Measurements from ENCODE around the gene NFAM1. TPM values are rescaled to one million over a fixed set of nuclear protein-coding genes. Genes with fewer than 3 reads are reported as not detected.

NFAM1 gene
- total and polyA plus RNA-seq, 9 donors = 0.36 to 3.5 (median 0.91) TPM

DNA sequence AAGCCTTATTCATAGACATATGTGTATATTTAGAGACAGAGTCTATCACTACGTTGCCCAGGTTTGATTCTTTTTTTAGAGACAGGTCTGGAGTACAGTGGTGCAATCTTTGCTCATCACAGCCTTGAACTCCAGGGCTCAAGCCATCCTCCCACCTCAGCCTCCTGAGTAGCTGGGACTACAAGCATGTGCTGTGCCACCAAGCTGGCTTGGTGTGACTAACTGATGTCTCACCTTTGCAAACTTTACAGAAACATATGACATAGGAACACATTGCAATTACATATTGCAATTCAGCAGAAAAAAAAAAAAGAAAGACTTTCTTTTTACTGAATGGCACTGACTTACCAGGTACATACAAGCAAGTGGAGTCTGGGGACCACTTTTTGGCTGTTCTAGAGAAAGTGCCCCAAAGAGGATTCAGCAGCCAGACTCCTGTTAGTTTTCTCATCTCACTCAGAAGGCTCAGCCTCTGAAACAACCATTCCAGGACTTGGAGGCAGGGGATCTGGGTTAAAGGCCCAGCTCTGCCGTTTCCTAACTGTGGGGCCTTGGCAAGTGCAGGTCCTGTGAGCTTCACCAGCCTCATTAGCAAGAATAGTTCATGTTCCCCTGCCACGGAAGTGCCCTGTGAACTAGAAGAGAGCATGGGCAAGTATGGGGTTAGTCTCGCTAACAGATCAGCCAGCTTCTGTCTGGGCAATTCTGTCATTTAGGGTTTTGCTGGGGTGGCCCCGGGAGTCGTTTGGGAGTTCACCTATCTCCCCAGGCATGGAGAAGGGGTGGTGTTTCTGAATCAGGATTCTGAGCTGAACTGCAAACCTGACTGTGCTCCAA lies 11.3 kb upstream of the NFAM1 start:
- WGBS, 3 donors = 24 to 39% (median 26%) methylated on average over 6 of the region's 6 CpGs
- Histone ChIP-seq H3K27me3 (no peaks in the 10 kb centered on the region), H3K9me3 (no peaks in the 10 kb centered on the region), H3K4me1 (ENCODE audit: insufficient read depth) (peaks cover 4% of the 10 kb centered on the region), H3K27ac (peak overlapping the region; percentile 39 to 84), H3K36me3 (no peaks in the 10 kb centered on the region), H3K4me3 (no peak overlapping the region)
- no peak for DNase-seq
- intact Hi-C loops (cut with DNase I) = no loop called here
- TF ChIP-seq, protein P1, sequence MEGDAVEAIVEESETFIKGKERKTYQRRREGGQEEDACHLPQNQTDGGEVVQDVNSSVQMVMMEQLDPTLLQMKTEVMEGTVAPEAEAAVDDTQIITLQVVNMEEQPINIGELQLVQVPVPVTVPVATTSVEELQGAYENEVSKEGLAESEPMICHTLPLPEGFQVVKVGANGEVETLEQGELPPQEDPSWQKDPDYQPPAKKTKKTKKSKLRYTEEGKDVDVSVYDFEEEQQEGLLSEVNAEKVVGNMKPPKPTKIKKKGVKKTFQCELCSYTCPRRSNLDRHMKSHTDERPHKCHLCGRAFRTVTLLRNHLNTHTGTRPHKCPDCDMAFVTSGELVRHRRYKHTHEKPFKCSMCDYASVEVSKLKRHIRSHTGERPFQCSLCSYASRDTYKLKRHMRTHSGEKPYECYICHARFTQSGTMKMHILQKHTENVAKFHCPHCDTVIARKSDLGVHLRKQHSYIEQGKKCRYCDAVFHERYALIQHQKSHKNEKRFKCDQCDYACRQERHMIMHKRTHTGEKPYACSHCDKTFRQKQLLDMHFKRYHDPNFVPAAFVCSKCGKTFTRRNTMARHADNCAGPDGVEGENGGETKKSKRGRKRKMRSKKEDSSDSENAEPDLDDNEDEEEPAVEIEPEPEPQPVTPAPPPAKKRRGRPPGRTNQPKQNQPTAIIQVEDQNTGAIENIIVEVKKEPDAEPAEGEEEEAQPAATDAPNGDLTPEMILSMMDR (IDR thresholded peaks at IDR 0.05) = no peak
- no peak for TF ChIP-seq EP300 (IDR thresholded peaks at IDR 0.05)
- no peak for TF ChIP-seq POLR2A (IDR thresholded peaks at IDR 0.05)

DNA sequence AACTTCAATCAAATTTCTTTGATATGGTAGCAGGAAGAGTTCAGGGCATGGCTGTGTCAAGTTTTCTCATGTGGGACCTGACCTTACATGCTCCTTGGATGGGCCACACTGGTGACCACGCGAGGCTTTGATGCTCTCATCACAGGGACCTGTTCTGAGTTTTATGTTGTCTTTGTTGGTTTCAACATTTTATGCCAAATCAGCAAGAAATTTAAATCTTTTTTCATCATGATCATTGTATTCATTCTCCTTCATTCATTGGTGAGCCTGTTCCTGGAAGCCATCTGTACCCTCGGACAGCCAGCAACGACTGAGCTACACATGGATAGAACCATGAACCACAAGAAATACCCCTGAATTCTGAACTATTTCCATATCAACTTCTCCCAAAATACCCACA lies 10.5 kb upstream of the NFAM1 start:
- intact Hi-C loops (cut with DNase I) = no loop called here
- no peaks in the 10 kb centered on the region for H3K27me3 ChIP-seq

GRCh38 chr22:42440728-42441127 lies 8.5 kb upstream of the NFAM1 start:
- Histone ChIP-seq H3K27ac (no peak overlapping the region), H3K36me3 (no peaks in the 10 kb centered on the region), H3K9me3 (no peaks in the 10 kb centered on the region), H3K27me3 (no peaks in the 10 kb centered on the region), H3K4me1 (ENCODE audit: insufficient read depth) (peaks cover 10% of the 10 kb centered on the region), H3K4me3 (no peak overlapping the region)
- intact Hi-C loops (cut with DNase I) = loop anchor here in 1 of 4 donors (2.0 kb wide), 1 partner anchor 268 kb away; no protein-coding TSS in a partner anchor
- 77 to 79% (median 78%) methylated on average over 15 of the region's 15 CpGs for WGBS, 3 donors
- TF ChIP-seq EP300 (IDR thresholded peaks at IDR 0.05) (no peak), POLR2A (IDR thresholded peaks at IDR 0.05) (no peak)
- TF ChIP-seq, protein P1 (IDR thresholded peaks at IDR 0.05) = no peak
- no peak for DNase-seq

More for the DNA sequence above, 10.5 kb upstream of the NFAM1 start:
- H3K36me3 ChIP-seq = no peaks in the 10 kb centered on the region
- H3K4me1 ChIP-seq (ENCODE audit: insufficient read depth) = peaks cover 8% of the 10 kb centered on the region
- H3K9me3 ChIP-seq = no peaks in the 10 kb centered on the region
- 54 to 67% (median 54%) methylated on average over 4 of the region's 4 CpGs for WGBS, 3 donors
- no peak overlapping the region for H3K27ac ChIP-seq
- H3K4me3 ChIP-seq = no peak overlapping the region
- TF ChIP-seq, protein P1 (IDR thresholded peaks at IDR 0.05) = no peak
- TF ChIP-seq POLR2A (IDR thresholded peaks at IDR 0.05) (no peak), EP300 (IDR thresholded peaks at IDR 0.05) (no peak)
- no peak for DNase-seq

DNA sequence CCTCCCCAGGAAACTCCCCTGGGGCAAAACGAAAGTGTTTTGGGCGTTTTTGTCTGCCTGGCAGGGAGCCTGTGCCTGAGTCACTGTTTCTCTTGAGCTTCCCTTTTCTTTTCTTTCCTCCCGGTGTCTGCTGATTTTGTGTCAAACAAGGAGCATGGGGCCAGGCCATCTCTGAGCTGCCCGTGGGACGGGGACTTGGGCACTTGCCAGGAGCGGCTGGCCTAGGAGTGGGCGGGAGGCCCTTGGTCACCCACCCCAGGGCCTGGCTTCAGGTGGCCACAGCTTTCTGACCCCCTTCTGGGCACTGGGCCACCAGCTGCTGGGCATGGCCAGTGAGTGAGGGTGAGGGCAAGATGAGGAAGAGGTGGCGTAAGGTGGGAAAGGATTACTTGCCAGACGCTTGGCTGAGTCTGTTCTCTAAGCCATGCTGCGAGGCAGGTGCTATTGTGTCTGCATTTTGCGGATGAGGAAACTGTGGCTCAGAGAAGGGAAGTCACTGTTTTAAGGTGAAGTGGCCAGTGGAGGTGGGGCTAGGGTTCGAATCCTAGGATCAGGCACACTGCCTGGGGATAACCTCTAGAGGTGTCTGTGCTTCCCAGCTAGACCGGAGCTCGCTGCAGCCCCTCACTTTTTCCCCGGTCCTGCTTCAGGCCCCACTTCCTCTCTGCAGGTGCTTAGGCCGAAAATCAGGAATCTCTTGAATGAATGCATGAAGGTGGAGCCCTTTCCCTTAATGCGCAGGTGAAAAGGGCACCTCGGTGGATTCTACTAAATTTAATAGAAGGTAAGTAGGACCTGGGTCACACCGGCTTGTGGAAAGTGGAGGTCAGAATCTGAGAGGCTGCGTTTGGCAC lies 7.8 kb upstream of the NFAM1 start:
- DNase-seq = peak in 2 of 5 donors; percentile 30 to 47
- intact Hi-C loops (cut with DNase I) = loop anchor here in 3 of 4 donors (2.0 to 5.0 kb wide), 4 partner anchors 267 to 483 kb away; partner anchors contain the start of gene NDUFA6 (in 1 of the 3)
- no peak overlapping the region for H3K27ac ChIP-seq
- WGBS, 3 donors = 59 to 63% (median 62%) methylated on average over 20 of the region's 20 CpGs
- H3K36me3 ChIP-seq = no peaks in the 10 kb centered on the region
- H3K27me3 ChIP-seq = no peaks in the 10 kb centered on the region
- no peak overlapping the region for H3K4me3 ChIP-seq
- no peaks in the 10 kb centered on the region for H3K9me3 ChIP-seq
- TF ChIP-seq, protein P1 (IDR thresholded peaks at IDR 0.05) = no peak
- TF ChIP-seq POLR2A (IDR thresholded peaks at IDR 0.05) = no peak
- no peak for TF ChIP-seq EP300 (IDR thresholded peaks at IDR 0.05)
- peaks cover 10% of the 10 kb centered on the region for H3K4me1 ChIP-seq (ENCODE audit: insufficient read depth)
